OCI-LY7 (cell line): ENCODE results near the gene LARP1. TPM values are rescaled to one million over a fixed set of nuclear protein-coding genes. Genes with fewer than 3 reads are reported as not detected.

Experiments
- BruUV-seq: library from RNA; stranded (reverse); fragments of 400-500 nt; replicated peaks from 2 replicates; lab custom pipeline; 2021; lab: Mats Ljungman, UMichigan
- CTCF ChIA-PET: fragments of 300-600 bp; sonication (Branson Sonifier 250); formaldehyde crosslinking; loops from one replicate; lab custom pipeline; 2022; ENCODE audit warnings: antibody characterized with exemption; ENCODE audit not compliant: unreplicated experiment; lab: Charles Lee
- POLR2A ChIA-PET: fragments of 300-600 bp; sonication (Branson Sonifier 250); formaldehyde crosslinking; loops from one replicate; lab custom pipeline; 2022; ENCODE audit warnings: antibody characterized with exemption; lab: Charles Lee
- DNase-seq: peaks from one replicate; pipeline ENCODE4 v3.0.0-alpha.2; 2015; ENCODE audit warnings: low spot score
- H2AFZ ChIP-seq: fragments of 200-600 bp; sonication (generic), shearing (Covaris generic); 2 replicates; pipeline ENCODE4 v1.6.1; 2014; ENCODE audit warnings: mild to moderate bottlenecking, antibody characterized with exemption, low read length, moderate library complexity
- H3K27ac ChIP-seq: fragments of 200-600 bp; sonication (generic); 2 replicates; pipeline ENCODE4 v1.5.1; 2014; ENCODE audit warnings: mixed run types, low read depth, mild to moderate bottlenecking, moderate library complexity, low read length, inconsistent platforms; ENCODE audit not compliant: poor library complexity, severe bottlenecking
- H3K36me3 ChIP-seq: fragments of 200-600 bp; sonication (generic); 2 replicates; pipeline ENCODE4 v1.6.1; 2014; ENCODE audit warnings: mild to moderate bottlenecking, antibody characterized with exemption, low read length, moderate library complexity, mixed read lengths; ENCODE audit not compliant: insufficient read depth
- H3K4me1 ChIP-seq: fragments of 200-600 bp; sonication (generic); 2 replicates; pipeline ENCODE4 v1.5.1; 2014; ENCODE audit warnings: mild to moderate bottlenecking, low read length; ENCODE audit not compliant: insufficient read depth, poor library complexity, severe bottlenecking
- H3K4me2 ChIP-seq: fragments of 200-600 bp; sonication (generic); 2 replicates; pipeline ENCODE4 v1.6.1; 2014; ENCODE audit warnings: mild to moderate bottlenecking, low read length
- H3K4me3 ChIP-seq: fragments of 200-600 bp; sonication (generic); 2 replicates; pipeline ENCODE4 v1.5.1; 2014; ENCODE audit warnings: mild to moderate bottlenecking, low read depth, low read length; ENCODE audit not compliant: poor library complexity, severe bottlenecking
- H3K79me2 ChIP-seq: fragments of 200-600 bp; sonication (generic); 2 replicates; pipeline ENCODE4 v1.6.1; 2016; ENCODE audit warnings: low read depth, mild to moderate bottlenecking, low read length, moderate library complexity, mixed read lengths; ENCODE audit not compliant: insufficient read depth
- H3K9me2 ChIP-seq: fragments of 200-600 bp; sonication (generic); 2 replicates; pipeline ENCODE4 v1.6.1; 2016; ENCODE audit warnings: mild to moderate bottlenecking, low read length, mixed read lengths; ENCODE audit not compliant: insufficient read depth
- H3K9me3 ChIP-seq: fragments of 200-600 bp; sonication (generic); 2 replicates; pipeline ENCODE4 v1.6.1; 2014; ENCODE audit warnings: mild to moderate bottlenecking, mixed run types, low read length, mixed read lengths
- H4K20me1 ChIP-seq: fragments of 200-600 bp; sonication (generic); 2 replicates; pipeline ENCODE4 v1.6.1; 2014; ENCODE audit warnings: mild to moderate bottlenecking, antibody characterized with exemption, low read length, moderate library complexity, mixed read lengths; ENCODE audit not compliant: insufficient read depth
- EZH2phosphoT487 ChIP-seq: fragments of 200-600 bp; sonication (generic); IDR thresholded peaks from 2 replicates; pipeline ENCODE4 v1.6.1; 2018; ENCODE audit warnings: low read depth, borderline replicate concordance, mild to moderate bottlenecking, mixed run types, antibody characterized with exemption, low read length, moderate library complexity, mixed read lengths
- intact Hi-C: fragments of 100-400 bp; cut with micrococcal nuclease; formaldehyde crosslinking; loops from one replicate; pipeline ENCODE4 v1.10.0; 2022; ENCODE audit not compliant: unreplicated experiment
- total RNA-seq, 2 experiments: library from RNA; depleted of rRNA in 1 of 2; stranded (reverse); fragments of >200 nt in 1 of 2; shearing (Covaris generic) in 1 of 2; gene quantifications; 2 replicates each; pipeline ENCODE4 v1.2.3, GENCODE V29; 2014 to 2022
- TF ChIP-seq, protein P1 (sequence below): fragments of 200-600 bp; sonication (generic); conservative IDR thresholded peaks from 2 replicates; pipeline ENCODE4 v1.5.1; 2014; ENCODE audit warnings: mild to moderate bottlenecking, antibody characterized with exemption, low read length, moderate library complexity, mixed read lengths

The LARP1 gene
- total RNA-seq, 2 experiments from 2014 or later = 71.1 to 274 TPM

DNA sequence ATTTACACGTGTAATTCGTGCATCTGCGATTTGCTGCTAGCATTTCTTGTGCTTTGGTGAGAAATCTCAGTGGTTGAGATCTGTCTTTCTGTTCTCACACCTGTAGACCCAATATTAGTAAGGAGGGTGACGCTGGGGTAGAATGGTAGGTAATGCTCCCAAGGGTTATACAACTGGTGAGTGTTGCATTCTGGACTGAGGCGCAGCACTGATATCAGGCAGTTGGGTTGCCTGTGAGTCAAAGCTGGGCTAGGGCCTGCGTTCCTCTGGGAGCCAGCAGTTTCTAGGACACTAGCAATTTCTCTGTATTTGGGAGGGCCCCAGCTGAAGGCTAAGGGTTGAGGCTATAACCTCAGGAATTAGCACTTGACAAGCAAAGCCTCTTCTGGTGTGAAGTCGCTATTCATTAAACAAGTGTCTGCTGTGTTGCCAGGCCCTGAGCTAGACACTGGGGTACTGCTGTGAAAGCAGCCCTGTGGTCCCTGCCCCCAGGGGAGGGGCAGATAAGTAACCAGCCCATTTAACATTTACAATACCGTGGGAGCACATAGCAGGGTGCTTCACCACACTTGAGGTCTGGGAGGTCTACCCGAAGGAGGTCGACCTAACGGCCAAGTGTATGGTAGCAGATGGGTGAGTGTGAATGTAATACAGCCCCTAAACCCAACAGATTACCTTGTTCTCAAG is 28.7 kb downstream of the LARP1 start:
- ChIA-PET CTCF (no interaction called here), POLR2A (interaction anchor here (0.6 kb wide), 1 partner anchor 25 kb away, joined by 8 read pairs; no protein-coding TSS in a partner anchor)
- H3K79me2 ChIP-seq = peaks cover 100% of the 10 kb centered on the region
- H3K4me1 ChIP-seq = peaks cover 5% of the 10 kb centered on the region
- no peak overlapping the region for H3K4me2 ChIP-seq
- no TSS peak for BruUV-seq
- TF ChIP-seq, protein P1, sequence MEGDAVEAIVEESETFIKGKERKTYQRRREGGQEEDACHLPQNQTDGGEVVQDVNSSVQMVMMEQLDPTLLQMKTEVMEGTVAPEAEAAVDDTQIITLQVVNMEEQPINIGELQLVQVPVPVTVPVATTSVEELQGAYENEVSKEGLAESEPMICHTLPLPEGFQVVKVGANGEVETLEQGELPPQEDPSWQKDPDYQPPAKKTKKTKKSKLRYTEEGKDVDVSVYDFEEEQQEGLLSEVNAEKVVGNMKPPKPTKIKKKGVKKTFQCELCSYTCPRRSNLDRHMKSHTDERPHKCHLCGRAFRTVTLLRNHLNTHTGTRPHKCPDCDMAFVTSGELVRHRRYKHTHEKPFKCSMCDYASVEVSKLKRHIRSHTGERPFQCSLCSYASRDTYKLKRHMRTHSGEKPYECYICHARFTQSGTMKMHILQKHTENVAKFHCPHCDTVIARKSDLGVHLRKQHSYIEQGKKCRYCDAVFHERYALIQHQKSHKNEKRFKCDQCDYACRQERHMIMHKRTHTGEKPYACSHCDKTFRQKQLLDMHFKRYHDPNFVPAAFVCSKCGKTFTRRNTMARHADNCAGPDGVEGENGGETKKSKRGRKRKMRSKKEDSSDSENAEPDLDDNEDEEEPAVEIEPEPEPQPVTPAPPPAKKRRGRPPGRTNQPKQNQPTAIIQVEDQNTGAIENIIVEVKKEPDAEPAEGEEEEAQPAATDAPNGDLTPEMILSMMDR = no peak
- TF ChIP-seq EZH2phosphoT487 = no peak
- H3K4me3 ChIP-seq = no peak overlapping the region
- H3K27ac ChIP-seq = no peak overlapping the region
- intact Hi-C loops = no loop called here
- H2AFZ ChIP-seq = no peak overlapping the region
- H3K9me2 ChIP-seq = no peaks in the 10 kb centered on the region
- peaks cover 89% of the 10 kb centered on the region for H3K36me3 ChIP-seq
- H4K20me1 ChIP-seq = peaks cover 48% of the 10 kb centered on the region
- no peaks in the 10 kb centered on the region for H3K9me3 ChIP-seq
- no peak for DNase-seq

DNA sequence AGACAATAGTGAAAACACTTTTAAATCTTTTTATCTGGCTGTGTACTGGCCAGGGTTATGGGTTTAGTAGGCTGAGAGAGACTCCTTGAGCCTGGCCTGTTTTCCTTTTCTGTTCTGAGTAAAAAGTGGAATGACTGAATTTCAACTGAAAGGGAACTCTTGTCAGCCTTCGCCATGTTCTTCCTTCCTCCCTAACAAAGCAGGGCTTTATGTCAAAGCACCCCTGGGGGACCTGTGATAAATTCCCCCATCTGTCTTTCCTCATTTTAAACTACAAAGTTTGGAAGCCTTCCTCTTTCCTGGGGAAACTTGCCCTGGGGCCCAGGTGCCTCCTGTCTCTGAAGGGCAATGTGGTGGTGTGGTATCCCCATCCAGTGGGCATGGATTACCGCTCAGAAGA is 29.7 kb downstream of the LARP1 start:
- Histone ChIP-seq H3K36me3 (peaks cover 90% of the 10 kb centered on the region), H4K20me1 (peaks cover 45% of the 10 kb centered on the region), H3K9me2 (no peaks in the 10 kb centered on the region), H2AFZ (no peak overlapping the region), H3K9me3 (no peaks in the 10 kb centered on the region), H3K4me1 (peaks cover 3% of the 10 kb centered on the region), H3K27ac (no peak overlapping the region), H3K4me3 (no peak overlapping the region), H3K79me2 (peaks cover 99% of the 10 kb centered on the region), H3K4me2 (no peak overlapping the region)
- CTCF ChIA-PET = no interaction called here
- TF ChIP-seq, protein P1 = no peak
- no peak for TF ChIP-seq EZH2phosphoT487
- POLR2A ChIA-PET = interaction anchor here (0.5 kb wide), 1 partner anchor 51 kb away, joined by 3 read pairs; no protein-coding TSS in a partner anchor
- intact Hi-C loops = no loop called here
- no peak for DNase-seq
- BruUV-seq = no TSS peak

DNA sequence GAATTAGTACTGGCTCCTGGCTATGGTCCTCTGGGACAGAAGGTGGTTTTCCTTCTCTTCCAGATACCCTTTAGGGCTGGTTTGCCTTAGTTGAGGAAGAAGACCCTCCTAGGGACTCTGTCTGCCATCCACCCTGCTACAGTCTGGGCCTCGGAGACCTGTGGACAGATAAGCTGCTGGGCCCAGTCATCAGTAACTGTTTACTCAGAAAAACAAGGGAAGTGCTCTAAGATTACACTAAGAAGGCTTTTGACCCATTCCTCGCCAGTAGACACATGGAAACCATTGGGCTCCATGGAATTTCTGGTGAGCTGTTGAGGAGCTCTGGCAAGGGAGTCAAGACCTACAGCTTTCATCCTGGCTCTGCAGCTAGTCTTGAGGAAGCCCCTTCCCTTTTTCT is 31.2 kb downstream of the LARP1 start:
- Histone ChIP-seq H3K27ac (no peak overlapping the region), H3K9me2 (no peaks in the 10 kb centered on the region), H3K4me2 (no peak overlapping the region), H3K4me3 (no peak overlapping the region), H3K4me1 (peaks cover 2% of the 10 kb centered on the region), H3K36me3 (peaks cover 92% of the 10 kb centered on the region), H3K79me2 (peaks cover 92% of the 10 kb centered on the region), H2AFZ (no peak overlapping the region), H3K9me3 (no peaks in the 10 kb centered on the region), H4K20me1 (peaks cover 45% of the 10 kb centered on the region)
- intact Hi-C loops = no loop called here
- no peak for DNase-seq
- CTCF ChIA-PET = no interaction called here
- POLR2A ChIA-PET = interaction anchor here (0.7 kb wide), 2 partner anchors 111 to 1205 kb away, joined by 3 read pairs; no protein-coding TSS in a partner anchor
- TF ChIP-seq, protein P1 = no peak
- TF ChIP-seq EZH2phosphoT487 = no peak
- BruUV-seq = no TSS peak
